Stimulated activated CD4-positive, alpha-beta T cell treated with anti-CD3 and anti-CD28 coated beads, Interleukin-1b, Interleukin-23, amount 100 ng/mL, for 48 hours (primary cell): Measurements from ENCODE around the gene KRTAP4-16.
"Not testable (repeated sequence)": the region's sequence is repeated elsewhere in the genome, so short reads cannot be mapped to it uniquely, and the experiment has no call there.

Experiments used
- DNase-seq: peaks from one replicate; pipeline ENCODE4 v3.0.0-alpha.2; 2020

KRTAP4-16 gene

DNA sequence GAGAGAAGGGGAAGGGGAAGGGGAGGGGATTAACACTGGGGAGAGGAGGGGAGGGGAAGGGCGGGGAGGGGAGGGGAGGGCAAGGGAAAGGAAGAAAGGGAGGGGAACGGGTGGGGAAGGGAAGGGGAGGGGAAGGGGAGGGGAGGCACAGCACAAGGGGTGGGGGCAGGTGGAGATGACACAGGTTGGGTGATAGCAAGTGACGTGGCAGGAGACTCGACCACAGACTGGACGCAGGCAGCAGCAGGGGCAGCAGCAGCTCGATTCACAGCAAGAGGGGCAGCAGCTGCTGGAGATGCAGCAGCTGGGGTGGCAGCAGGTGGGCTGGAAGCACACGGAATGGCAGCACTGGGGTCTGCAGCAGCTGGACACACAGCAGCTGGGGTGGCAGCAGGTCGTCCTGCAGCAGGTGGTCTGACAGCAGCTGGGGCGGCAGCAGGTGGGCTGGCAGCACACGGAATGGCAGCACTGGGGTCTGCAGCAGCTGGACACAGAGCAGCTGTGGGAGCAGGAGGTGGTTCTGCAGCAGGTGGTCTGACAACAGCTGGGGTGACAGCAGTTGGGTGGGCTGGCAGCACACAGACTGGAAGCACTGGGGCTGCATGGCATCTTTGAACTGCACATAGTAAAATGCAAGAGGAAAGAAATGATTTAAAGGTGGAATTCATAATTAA lies at the start of gene KRTAP4-16:
TSS of gene KRTAP4-16 (minus strand) at position 624 of the 674 bp plus-strand sequence. CDS start at position 624, 0 bp downstream.
- DNase-seq: no peak

DNA sequence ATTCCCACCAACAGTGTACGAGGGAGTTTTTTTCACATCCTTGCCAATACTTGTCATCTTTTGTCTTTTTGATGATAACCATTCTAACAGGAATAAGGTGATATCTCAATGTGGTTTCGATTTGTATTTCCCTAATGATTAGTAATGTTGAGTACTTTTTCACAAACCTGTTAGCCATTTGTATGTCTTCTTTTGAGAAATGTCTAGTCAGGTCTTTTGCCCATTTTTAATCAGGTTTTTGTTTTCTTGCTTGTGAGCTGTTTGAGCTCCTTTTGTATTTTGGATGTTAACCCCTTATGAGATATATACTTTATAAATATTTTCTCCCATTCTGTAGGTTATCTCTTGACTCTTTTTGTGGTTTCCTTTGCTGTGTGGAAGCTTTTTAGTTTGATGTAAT lies 49.5 kb upstream of the KRTAP4-16 start:
- no peak for DNase-seq

DNA sequence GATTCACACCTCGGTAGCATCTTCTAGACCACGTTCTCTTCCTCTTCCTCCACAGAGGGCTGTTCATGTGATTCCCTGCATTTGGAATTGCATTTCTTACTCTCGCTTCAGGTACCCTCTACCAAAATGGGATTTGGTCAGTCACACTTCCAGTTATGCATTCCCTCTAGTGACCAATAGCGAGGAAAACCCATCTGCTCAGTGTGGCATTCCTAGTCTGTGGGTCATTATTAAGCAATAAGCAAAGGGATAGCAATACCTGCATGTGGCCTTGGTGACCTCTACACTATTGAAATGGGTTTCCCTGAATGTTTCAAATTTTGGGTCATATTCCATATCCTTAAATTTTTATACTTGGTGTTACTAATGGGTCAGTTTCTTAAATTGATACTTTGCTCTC lies 48.0 kb upstream of the KRTAP4-16 start:
- DNase-seq: no peak

DNA sequence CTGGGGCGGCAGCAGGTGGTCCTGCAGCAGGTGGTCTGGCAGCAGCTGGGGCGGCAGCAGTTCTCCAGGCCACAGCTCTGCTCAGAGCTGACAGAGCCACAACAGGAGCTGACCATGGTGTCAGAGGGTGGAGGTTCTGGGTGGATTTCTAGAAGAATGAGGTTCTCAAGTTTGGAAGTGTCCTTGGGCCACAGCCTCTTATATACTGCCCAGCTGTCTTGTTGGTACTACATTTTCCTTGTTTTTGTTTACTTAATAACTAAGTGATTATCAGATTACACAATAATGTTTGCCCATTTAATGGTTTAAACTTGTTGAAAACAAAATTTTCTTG lies 47.6 kb upstream of the KRTAP4-16 start, which contains the start of gene KRTAP4-5:
TSS of gene KRTAP4-5 (minus strand) at position 174 of the 334 bp plus-strand sequence. CDS start at position 116, 58 bp downstream.
- no peak for DNase-seq

DNA sequence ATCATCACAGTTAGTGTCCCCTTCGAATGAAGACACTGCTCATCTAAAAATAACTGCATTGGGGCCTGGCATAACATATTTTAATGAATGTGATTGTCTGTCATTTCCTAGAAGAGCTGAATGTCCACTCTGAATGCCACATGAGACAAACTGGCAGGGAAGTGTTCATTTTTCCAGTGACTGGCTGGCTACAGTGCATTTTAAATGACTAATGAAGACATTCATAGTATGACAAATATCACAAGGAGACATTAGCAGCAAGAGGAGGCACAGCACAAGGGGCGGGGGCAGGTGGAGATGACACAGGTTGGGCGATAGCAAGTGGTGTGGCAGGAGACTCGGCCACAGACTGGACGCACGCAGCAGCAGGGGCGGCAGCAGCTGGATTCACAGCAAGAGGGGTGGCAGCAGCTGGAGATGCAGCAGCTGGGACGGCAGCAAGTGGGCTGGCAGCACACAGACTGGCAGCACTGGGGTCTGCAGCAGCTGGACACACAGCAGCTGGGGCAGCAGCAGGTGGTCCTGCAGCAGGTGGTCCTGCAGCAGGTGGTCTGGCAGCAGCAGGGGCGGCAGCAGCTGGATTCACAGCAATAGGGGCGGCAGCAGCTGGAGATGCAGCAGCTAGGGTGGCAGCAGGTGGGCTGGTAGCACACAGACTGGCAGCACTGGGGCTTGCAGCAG lies 47.1 kb upstream of the KRTAP4-16 start:
- DNase-seq: not testable (repeated sequence)

DNA sequence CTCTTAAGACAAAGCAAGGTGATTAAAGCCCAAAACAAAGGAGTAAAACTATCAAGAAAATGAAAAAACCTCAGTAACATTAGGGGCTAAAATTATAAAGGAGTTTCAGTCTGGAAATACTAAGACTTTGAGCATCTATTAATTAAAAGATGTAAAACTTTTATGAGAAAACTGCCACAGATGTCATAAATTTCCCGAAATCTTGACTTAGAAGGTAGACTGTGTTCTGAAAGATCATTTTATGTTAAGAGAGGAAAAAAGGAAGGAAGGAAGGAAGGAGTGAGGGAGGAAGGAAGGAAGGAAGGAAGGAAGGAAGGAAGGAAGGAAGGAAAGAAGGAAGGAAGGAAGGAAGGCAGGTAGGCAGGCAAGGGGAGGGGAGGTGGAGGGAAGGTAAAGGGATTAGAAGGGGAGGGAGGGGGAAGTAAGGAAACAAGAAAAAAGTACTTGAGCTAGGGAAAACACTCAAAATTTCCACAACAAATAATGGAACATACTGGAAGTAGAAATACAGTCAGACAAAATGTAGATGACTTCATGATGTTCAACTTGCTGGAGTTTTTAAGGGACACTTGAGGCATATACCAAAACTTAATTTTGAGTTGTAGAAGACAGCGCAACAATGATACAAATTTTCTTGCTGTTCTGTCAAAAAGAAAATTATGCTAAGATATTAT lies 45.7 kb upstream of the KRTAP4-16 start:
- no peak for DNase-seq

DNA sequence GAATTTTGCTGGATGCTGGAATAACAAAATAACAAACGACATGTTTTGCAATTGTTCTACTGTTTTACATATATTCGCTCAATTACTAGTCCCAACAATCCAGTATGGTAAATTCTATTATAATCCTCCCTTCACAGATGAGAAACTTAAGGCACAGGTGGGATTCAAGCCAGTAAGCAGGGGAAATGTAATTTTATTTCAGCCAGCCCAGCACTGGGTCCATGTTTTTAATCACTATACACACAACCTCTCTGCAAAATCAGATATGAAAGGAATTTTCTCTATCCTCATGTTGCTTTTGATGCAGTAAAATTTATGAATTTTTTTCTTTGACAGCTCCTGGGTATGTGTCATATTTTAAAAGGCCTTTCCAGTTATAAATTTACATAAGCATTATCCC lies 43.3 kb upstream of the KRTAP4-16 start:
- DNase-seq: no peak

DNA sequence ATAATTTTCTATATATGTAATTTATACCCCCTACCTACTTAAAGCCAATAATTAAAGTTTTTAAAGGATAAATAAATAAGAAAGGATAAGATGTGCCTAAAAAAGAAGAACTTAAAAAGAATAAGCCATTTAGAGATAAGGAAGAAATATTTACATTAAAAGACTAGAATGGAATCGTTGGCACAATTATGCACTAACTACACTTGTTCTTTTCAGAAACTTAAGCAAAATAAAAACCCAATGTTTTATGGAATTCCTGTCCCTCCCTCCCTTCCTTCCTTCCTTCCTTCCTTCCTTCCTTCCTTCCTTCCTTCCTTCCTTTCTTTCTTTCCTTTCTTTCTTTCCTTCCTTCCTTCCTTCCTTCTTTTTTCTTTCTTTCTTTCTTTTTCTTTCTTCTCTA lies 42.8 kb upstream of the KRTAP4-16 start:
- DNase-seq: no peak

DNA sequence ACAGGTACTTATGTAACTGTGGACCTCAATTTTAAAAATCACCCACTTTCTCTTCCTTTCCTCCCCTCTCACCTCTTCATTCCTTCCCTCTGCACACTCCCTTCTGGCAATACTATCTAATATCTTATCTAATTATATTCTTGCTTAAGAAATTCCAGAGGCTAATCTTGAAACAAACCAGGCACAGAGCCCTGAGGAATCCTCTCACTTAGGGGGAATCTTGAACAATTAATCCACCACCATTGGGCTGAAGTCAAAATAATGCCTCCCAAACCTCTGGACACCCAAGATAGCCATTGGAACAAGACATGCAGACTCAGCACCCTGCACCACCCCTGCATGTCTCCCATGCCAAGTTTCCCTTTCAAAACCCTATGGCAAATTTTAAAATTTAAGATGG lies 39.4 kb upstream of the KRTAP4-16 start:
- no peak for DNase-seq

DNA sequence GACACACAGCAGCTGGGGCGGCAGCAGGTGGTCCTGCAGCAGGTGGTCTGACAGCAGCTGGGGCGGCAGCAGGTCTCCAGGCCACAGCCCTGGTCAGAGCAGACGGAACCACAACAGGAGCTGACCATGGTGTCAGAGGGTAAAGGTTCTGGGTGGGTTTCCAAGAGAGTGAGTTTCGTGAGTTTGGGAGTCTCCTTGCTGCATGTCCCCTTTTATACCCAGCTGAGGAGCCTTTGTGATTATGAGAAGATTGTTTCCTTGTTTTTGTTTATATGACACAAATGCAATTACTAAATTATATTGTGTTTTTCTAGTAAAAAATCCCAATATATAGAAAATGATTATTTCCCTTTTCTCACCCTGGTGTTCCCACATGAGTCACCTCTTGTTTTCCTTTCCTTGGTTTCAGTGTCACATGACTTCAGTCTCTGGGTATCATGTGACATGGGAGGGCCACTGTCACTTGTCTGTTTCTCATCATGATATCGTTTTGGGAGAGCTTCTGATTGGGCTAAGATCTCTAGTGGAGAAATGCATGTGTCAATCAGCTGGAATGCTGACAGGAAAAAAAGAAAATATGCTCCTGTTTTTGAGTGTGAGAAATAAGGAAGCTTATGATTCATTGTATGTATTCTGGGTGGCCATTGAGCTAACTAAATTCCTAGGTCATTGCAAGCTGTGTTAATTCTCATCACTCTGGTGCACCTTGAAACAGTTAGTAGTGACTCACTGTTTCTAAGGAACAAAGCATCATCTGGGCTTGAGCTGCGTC lies 38.5 kb upstream of the KRTAP4-16 start, which contains the start of gene KRTAP4-6:
TSS of gene KRTAP4-6 (minus strand) at position 185 of the 772 bp plus-strand sequence. CDS start at position 128, 57 bp downstream.
- no peak for DNase-seq

DNA sequence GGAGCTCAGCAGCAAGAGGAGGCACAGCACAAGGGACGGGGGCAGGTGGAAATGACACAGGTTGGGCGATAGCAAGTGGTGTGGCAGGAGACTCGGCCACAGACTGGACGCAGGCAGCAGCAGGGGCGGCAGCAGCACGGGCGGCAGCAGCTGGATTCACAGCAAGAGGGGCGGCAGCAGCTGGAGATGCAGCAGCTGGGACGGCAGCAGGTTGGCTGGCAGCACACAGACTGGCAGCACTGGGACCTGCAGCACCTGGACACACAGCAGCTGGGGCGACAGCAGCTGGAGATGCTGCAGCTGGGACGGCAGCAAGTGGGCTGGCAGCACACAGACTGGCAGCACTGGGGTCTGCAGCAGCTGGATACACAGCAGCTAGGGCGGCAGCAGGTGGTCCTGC lies 37.9 kb upstream of the KRTAP4-16 start:
- DNase-seq: not testable (repeated sequence)

DNA sequence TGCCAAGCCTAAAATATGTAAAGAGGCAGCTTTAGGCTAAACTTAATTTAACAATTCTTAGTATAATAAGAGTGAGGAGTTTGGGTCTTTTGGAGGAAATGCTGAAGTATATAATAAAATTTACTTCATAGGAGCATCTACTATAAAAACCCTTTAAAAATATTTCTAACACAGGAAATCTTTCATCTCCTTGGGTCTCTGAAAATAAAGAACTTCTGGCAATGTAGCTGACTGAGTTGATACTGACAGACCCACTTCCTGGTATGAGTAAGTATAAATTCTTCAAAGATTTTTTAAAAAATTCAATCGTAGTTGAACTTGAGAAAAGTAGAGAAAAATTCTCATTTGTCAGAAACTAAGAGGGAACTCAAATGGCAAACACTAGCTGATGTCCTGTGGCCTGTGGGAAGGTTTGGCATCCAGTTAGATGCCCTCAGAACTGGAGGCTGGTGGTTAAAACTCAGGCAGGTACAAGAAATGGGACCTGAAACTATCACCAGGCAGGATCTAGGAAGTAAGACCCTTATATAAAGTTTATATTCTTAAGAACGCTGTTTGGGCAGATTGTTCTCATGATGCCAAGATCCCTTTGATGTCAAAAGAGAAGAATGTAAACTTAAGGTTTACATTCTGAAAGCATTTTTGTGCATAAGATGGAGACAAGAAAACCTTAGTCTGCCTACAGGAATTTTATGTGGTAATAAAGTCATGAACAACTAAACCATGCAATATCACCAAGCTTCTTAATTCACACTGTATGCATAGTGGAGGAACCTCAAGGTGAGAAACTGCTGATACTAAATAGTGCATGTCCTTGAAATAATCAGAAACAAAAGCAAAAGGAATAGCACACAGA lies 32.1 kb upstream of the KRTAP4-16 start:
- DNase-seq: no peak

DNA sequence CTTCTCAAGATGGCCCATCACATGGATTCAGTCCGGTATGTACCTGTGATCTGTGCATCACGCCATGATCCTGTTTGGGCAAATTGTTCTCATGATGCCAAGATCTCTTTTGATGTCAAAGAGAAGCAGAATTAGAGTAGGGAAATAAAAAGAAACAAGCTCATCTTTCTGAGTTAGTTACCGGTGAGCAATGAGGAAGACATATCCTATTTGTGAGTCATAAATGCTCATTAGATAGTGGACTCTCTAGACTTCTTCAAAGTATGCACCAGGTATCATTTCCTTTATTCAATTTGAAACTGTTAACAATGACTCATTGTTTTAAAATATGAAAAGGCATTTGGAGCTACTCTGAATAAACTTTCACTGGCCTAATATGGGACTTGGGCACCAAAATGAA lies 30.0 kb upstream of the KRTAP4-16 start:
- DNase-seq: no peak

DNA sequence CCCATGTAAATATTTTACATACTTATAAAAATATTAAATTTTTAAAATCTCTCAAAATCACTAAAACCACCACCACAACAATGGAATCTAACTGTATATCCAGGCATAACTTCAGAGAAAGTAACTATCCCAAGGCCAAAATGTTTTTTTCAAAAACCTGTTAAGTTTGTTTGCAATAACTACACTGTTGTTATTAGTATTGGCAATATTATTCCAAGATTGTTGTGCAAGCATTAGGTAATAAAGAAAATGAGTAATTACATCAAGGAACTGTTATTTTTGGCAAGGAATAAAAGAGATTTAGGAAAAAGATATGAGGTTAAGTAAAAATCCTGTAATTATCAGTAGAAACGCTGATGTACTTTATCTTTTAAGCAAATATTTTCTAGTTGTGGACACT lies 25.4 kb upstream of the KRTAP4-16 start:
- DNase-seq: no peak

DNA sequence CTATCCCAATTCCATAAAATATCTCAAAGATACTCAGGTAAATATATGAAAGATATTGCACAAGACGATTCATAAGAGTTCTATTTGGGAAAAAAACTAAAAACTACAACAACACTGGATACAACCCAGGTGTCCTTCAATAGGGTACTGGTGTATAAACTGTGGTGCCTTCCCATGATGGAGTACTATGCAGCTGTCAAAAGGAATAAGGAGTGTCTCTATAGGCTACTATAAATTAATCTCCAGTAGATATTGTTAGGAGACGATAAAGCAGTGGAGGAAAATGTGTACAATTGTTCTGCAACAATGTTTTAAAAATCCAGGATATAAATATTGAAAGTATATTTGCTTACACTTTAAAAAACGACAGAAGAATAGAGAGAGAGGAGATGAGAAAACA lies 24.4 kb upstream of the KRTAP4-16 start:
- DNase-seq: no peak

DNA sequence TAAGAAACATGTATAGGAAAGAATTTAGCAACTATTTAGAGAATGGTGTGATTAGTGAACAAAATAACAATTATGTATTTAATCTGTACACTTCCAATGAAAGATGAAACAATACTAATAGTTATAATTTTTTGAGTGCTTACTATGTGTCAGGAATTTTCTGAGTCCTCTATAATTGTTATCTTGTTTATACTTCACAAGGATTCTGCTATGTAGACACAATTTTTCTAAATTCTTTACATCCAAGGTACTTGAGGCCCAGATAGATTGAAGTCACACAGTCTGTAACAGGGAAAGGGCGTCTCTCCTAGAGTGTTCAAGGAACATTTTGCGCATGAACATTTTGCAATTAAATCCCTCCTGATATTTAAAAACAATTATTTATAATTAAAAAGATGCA lies 23.1 kb upstream of the KRTAP4-16 start:
- DNase-seq: no peak

DNA sequence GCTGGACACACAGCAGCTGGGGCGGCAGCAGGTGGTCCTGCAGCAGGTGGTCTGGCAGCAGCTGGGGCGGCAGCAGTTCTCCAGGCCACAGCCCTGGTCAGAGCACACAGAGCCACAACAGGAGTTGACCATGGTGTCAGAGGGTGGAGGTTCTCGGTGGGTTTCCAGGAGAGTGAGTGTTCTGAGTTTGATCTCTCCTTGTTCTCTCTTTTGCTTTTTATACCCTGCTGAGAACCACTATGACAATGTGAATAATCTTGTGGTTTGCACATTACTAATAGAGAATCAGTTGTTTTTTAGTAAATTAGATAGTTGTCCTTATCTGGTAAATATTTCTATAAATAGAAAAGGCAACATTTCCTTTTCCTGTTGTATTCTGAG lies 22.0 kb upstream of the KRTAP4-16 start, which contains the start of gene KRTAP4-12:
TSS of gene KRTAP4-12 (minus strand) at position 192 of the 381 bp plus-strand sequence. CDS start at position 132, 60 bp downstream.
- DNase-seq: not testable (repeated sequence)

DNA sequence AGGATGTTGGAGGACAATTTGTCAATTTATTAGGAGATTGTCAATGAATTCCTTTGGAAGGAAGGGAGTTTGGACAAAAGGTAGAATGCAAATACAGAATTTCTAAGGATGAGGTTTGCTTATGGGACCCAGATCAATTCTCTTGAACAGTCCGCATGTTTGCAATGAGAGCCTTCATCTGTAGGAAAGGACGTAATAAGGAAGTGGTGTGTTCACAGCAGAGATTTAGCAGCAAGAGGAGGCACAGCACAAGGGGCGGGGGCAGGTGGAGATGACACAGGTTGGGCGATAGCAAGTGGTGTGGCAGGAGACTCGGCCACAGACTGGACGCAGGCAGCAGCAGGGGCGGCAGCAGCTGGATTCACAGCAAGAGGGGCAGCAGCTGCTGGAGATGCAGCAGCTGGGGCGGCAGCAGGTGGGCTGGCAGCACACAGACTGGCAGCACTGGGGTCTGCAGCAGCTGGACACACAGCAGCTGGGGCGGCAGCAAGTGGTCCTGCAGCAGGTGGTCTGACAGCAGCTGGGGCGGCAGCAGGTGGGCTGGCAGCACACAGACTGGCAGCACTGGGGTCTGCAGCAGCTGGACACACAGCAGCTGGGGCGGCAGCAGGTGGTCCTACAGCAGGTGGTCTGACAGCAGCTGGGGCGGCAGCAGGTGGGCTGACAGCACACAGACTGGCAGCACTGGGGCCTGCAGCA lies 21.4 kb upstream of the KRTAP4-16 start:
- not testable (repeated sequence) for DNase-seq

DNA sequence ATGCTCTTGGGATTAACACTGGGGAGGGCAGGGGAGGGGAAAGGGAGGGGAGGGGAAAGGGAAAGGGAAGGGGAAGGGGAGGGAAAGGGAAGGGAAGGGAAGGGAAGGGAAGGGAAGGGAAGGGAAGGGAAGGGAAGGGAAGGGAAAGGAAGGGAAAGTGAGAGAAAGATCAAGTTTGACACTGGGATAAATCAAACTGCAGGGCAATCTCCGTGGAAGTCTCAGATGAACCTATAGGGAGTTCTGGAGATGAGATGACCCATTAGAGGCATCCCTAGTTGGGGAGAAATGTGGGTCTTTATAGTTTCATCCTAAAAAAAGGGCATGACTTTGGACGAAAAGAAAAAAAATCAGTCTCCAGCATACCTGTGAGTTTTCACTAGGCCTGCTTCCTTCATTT lies 19.7 kb upstream of the KRTAP4-16 start:
- DNase-seq: no peak

DNA sequence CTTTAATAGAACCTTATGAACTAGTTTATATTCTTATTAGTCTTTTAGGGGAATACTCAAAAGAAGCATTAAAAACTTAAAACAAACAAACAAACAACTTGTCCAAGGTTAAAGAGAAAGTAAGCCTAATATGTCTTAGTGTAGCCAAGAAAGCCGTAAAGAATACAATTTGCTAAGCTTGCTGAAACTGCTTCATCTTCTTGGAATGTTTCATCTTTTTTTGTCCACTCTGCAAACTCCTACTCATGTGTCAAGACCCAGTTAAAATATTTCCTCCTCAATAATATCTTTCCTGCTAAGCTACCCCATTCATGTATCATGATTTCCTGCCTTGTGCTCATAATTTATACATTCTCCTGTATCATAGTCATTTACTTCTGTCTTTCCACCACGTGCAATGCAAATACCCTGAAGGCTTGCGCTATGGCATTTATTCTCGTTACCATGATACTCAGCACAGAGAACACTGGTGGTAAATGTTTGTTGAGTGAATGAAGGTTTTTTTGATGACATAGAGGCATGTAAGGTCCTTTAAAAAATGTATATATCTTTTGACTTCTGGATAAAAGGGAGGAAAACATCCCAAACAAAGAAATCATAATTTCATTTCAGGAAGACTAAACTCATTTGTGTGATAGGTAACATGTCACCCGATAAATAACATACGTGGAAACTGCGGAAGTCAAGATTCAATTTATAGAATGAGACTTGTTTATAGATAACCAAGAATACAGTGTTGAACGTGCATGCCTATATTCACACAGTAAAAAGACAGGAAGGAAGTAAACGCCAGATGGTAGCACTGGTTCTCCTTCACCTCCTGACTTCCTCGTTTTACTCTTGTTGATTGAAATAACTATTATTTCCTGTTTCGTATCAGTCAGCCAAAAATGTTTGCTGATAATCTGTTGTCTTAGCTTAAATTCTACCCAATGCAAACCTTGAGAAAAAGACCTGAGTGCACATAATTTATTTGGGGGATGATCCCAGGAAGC lies 18.0 kb upstream of the KRTAP4-16 start:
- not testable (repeated sequence) for DNase-seq
